LNCaP clone FGC (cell line): Measurements from ENCODE around the gene HPCAL1.

ENCODE experiments used
- DNase-seq: peaks from one replicate; pipeline ENCODE4 v3.0.0-alpha.2; 2011; ENCODE audit warnings: low read depth
- H3K4me3 ChIP-seq: 2 replicates; pipeline ENCODE4 v1.5.1; 2011; ENCODE audit warnings: mild to moderate bottlenecking, low read depth, low read length, control low read depth
- TF ChIP-seq, protein P1 (sequence below): IDR thresholded peaks from 2 replicates; pipeline ENCODE4 v1.5.1; 2012; ENCODE audit warnings: mild to moderate bottlenecking; ENCODE audit not compliant: control insufficient read depth, insufficient read depth; ENCODE audit errors: extremely low read depth

Gene HPCAL1

DNA sequence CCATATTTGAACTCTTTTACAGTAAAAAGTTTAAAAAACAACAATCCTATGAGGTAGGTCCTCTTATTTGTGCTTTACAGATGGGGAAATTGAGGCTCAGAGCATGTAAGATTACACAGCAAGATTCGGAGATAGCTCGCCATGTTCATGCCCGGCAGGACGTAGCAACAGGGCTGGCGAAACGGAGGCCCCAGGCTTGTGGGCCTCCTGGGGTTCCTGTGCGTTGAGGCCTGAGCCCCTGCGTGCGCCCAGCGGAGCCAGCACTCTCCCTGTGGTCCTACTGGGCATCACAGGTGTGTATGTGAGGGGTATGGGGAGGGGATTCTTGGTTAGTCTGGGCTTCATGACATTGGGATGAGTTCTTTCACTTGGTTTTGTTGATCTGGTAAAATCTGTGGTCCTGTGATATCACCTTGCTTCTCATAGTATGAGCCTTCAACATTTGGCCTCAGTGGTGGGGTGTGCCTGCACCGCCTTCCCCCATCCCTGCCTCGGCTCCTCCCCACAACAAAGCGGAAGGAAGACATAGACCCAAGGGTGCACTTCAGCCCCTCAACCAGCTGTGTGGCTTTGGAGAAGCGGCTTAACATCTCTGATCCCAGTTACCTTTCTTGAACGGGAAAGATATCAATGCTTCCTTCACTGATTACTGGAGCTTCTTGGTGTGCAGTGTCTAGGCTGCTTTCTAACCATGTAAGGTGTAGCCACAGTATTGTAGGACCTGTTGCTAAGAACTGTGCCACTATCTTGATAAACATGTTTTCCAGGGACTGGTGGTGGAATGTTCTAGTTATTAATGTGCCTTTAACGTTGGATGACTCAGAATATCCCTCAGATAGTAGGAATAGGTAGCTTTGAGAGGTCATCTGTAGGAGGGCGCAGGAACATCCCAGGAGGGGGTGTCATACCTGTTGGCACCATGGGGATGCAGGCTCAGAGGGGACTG, 37.2 kb downstream of the HPCAL1 start:
- no peak overlapping the region for H3K4me3 ChIP-seq
- DNase-seq: no peak
- TF ChIP-seq, protein P1, sequence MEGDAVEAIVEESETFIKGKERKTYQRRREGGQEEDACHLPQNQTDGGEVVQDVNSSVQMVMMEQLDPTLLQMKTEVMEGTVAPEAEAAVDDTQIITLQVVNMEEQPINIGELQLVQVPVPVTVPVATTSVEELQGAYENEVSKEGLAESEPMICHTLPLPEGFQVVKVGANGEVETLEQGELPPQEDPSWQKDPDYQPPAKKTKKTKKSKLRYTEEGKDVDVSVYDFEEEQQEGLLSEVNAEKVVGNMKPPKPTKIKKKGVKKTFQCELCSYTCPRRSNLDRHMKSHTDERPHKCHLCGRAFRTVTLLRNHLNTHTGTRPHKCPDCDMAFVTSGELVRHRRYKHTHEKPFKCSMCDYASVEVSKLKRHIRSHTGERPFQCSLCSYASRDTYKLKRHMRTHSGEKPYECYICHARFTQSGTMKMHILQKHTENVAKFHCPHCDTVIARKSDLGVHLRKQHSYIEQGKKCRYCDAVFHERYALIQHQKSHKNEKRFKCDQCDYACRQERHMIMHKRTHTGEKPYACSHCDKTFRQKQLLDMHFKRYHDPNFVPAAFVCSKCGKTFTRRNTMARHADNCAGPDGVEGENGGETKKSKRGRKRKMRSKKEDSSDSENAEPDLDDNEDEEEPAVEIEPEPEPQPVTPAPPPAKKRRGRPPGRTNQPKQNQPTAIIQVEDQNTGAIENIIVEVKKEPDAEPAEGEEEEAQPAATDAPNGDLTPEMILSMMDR: no peak

DNA sequence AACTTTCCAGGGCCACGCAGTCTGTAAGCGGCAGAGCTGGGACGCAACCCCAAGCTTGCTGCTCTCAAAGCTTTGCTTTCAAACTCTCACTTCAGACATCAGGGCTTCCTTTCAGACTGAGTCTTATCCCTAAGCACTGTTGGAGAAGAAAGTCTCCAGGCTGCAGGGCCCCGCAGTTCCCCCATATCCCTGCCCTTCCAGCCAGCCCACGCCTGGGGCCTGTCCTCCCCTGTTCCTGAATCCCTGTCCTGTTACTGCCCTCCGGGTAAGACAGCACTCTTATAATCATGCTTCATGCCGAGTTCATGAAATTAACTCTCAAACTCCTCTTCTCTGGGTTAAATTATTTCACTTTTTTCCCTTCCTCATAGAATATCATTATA, 37.9 kb downstream of the HPCAL1 start:
- no peak for DNase-seq
- no peak overlapping the region for H3K4me3 ChIP-seq
- TF ChIP-seq, protein P1: no peak

DNA sequence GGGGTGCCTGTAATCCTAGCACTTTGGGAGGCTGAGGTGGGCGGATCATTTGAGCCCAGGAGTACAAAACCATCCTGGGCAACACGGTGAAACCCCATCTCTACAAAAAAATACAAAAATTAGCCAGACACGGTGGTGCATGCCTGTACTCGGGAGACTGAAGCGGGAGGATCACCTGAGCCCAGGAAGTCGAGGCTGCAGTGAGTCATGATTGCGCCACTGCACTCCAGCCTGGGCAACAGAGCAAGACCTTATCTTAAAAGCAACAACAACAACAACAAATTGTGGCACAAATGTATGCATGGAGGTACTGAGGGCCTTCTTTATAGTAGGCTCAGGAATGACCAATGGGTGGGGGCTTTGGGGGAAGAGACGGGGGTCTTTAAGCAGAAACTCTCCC, 38.5 kb downstream of the HPCAL1 start:
- TF ChIP-seq, protein P1: no peak
- H3K4me3 ChIP-seq: no peak overlapping the region
- no peak for DNase-seq

DNA sequence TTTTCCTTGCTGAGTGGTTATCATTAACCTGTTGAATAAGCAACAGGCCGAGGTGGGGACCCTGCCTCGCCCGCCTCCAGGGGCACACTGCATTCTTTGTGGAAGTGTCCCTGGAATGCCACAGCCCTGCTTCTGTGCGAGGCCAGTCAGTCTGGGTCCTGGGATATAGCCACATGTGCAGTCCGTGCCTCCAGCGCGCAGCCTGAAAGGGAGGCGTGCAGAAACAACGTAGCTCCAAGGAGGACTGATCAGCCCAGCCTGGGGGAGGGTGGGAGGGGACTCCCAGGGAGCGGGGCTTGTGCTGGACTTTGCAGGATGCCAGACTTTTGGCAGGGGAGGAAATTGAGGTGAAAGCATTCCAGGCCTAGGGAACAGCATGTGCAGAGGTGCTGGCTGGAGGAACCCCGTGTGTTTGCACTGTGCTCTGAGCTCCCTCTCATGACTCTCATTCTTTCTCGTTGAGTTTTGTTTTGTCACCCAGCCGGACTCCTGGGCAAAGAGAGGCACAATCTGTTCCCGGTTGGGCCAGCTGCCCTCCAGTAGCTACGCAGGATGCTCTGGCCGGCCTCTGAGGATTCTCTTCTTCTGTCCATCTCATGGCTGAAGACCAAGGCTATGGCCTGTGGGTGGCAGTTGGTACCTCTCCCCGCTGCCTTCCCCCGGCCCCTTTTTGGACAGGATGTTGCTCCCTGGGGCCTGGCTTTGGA, 39.7 kb downstream of the HPCAL1 start:
- TF ChIP-seq, protein P1: no peak
- DNase-seq: no peak
- no peak overlapping the region for H3K4me3 ChIP-seq

DNA sequence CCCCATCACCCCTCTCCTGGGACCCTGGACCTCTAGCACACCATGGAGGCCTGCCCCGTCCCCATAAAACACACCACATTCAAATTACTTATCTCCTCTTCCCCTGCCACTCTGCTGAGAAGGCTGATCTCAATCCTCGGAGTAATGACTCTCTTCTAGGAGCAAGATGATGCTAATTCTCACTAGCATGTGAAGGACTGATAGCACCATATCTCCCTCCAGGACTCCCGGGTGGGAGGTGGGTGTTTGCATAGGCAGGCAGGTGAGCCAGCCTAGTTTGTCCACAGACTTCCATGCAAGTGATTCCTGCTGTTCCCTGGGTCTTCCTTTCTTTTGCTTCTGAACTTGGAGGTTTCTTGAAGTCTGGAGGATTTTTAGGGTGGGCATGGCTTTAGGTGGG, 40.5 kb downstream of the HPCAL1 start:
- TF ChIP-seq, protein P1: no peak
- DNase-seq: no peak
- no peak overlapping the region for H3K4me3 ChIP-seq

DNA sequence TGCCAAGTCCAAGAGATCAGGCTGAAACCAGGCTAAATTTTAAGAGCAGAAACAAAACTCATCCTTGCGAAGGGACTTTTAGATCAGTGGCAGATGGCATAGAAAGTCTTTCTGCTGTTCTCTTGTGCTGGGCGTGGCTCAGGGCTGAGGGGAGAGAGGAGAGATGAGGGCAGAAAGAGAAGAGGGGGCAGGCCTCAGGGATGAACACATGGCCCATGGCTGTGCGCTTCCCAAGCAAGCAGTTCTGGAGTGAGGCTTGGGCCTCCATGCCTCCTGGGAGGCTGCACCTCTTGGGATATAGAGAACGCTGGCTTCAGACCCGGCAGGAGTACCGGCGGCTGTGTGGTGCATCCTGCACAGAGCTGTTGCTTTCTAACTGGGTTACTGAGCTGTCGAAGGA, 41.0 kb downstream of the HPCAL1 start:
- TF ChIP-seq, protein P1: no peak
- no peak for DNase-seq
- H3K4me3 ChIP-seq: no peak overlapping the region
